K562 (cell line): ENCODE results near the gene ALOX12. TPM values are rescaled to one million over a fixed set of nuclear protein-coding genes. Genes with fewer than 3 reads are reported as not detected.

Experiments
- CBX3 ChIP-seq, 2 experiments: IDR thresholded peaks; 1 replicate in 1 of 2; 2 replicates in 1 of 2; pipeline ENCODE4 v1.6.1; 2012; ENCODE audit warnings: inconsistent platforms in 2 of 2, low read length in 2 of 2, borderline replicate concordance in 1 of 2, control low read depth in 1 of 2
- CREB3 ChIP-seq: fragments of 450-650 bp; conservative IDR thresholded peaks from 2 replicates; pipeline ENCODE4 v1.6.1; 2016; ENCODE audit warnings: missing genetic modification characterization, low read depth, mild to moderate bottlenecking, missing compliant biosample characterization, moderate library complexity
- ELK1 ChIP-seq: sonication (generic); formaldehyde crosslinking; IDR thresholded peaks from 2 replicates; pipeline ENCODE4 v1.8.1; 2022; ENCODE audit warnings: missing genetic modification reagents
- ETV1 ChIP-seq: fragments of 450-650 bp; conservative IDR thresholded peaks from 2 replicates; pipeline ENCODE4 v1.6.1; 2016; ENCODE audit warnings: missing genetic modification characterization, control low read depth, low read depth, missing compliant biosample characterization
- GMEB1 ChIP-seq: fragments of 250-450 bp; sonication (Bioruptor Pico); IDR thresholded peaks from 2 replicates; pipeline ENCODE4 v1.4.0; 2020; ENCODE audit warnings: mild to moderate bottlenecking
- HLTF ChIP-seq: fragments of 450-650 bp; IDR thresholded peaks from 2 replicates; pipeline ENCODE4 v1.6.1; 2016
- HMG20B ChIP-seq: fragments of 250-450 bp; sonication (Bioruptor Pico); IDR thresholded peaks from 2 replicates; pipeline ENCODE4 v1.5.0; 2021; ENCODE audit warnings: mild to moderate bottlenecking
- KLF16 ChIP-seq: IDR thresholded peaks from 2 replicates; pipeline ENCODE4 v1.6.1; 2016; ENCODE audit warnings: antibody characterized with exemption
- PBX2 ChIP-seq, 2 experiments: IDR thresholded peaks in 1 of 2; conservative IDR thresholded peaks in 1 of 2; 2 replicates each; pipeline ENCODE4 v1.6.1; 2016; ENCODE audit warnings: low read depth in 2 of 2, mild to moderate bottlenecking in 1 of 2, missing compliant biosample characterization in 1 of 2, missing genetic modification characterization in 1 of 2, moderate library complexity in 1 of 2
- PKNOX1 ChIP-seq: fragments of 450-650 bp; IDR thresholded peaks from 2 replicates; pipeline ENCODE4 v1.6.1; 2016
- POLR2AphosphoS5 ChIP-seq: IDR thresholded peaks from 2 replicates; pipeline ENCODE4 v1.6.1; 2011; ENCODE audit warnings: mild to moderate bottlenecking, low read depth, low read length, moderate library complexity; ENCODE audit not compliant: control insufficient read depth, insufficient read depth
- SNIP1 ChIP-seq: fragments of 450-650 bp; IDR thresholded peaks from 2 replicates; pipeline ENCODE4 v1.7.1; 2017; ENCODE audit warnings: low read depth, mild to moderate bottlenecking
- TSHZ1 ChIP-seq: fragments of 250-450 bp; sonication (Bioruptor Pico); IDR thresholded peaks from 2 replicates; pipeline ENCODE4 v1.4.0; 2020; ENCODE audit warnings: mild to moderate bottlenecking, moderate library complexity
- ZNF316 ChIP-seq: fragments of 450-650 bp; IDR thresholded peaks from 2 replicates; pipeline ENCODE4 v1.6.1; 2016
- ZNF384 ChIP-seq: IDR thresholded peaks from 2 replicates; pipeline ENCODE4 v1.6.1; 2012; ENCODE audit warnings: low read depth, low read length, improper control_type of control experiment
- ZNF41 ChIP-seq: fragments of 250-450 bp; sonication (Bioruptor Pico); conservative IDR thresholded peaks from 2 replicates; pipeline ENCODE4 v1.4.0; 2020; ENCODE audit warnings: mild to moderate bottlenecking
- polyA plus RNA-seq, 8 experiments: library from polyadenylated mRNA; depleted of rRNA in 4 of 8; stranded (reverse) in 5 of 8; unstranded in 3 of 8; fragments of >200 nt; fragmentation: Nextera tagmentation in 2 of 8; fragmentation: Illumina TruSeq in 1 of 8; extraction: Ambion mirVana in 2 of 8; extraction: Trizol in 1 of 8; gene quantifications; 2 replicates each; pipeline versions ENCODE4 v1.2.1 to v1.2.3, GENCODE V29; 2011 to 2014; ENCODE audit warnings: inconsistent platforms in 1 of 8, missing spikeins in 1 of 8
- total RNA-seq, 7 experiments: library from RNA; depleted of rRNA in 6 of 7; stranded (reverse); fragments of >200 nt in 6 of 7; fragmentation: Illumina TruSeq in 2 of 7; extraction: Trizol in 2 of 7; gene quantifications; 2 replicates each; pipeline versions ENCODE4 v1.2.1 to v1.2.3, GENCODE V29; 2011 to 2021; ENCODE audit warnings: low replicate concordance in 1 of 7

The ALOX12 gene
- total and polyA plus RNA-seq, 9 of the 15 experiments (the other 6 are each of a cell fraction or from before 2014, with no cell fraction given), result 0.09 to 1.1 (median 0.47) TPM; not detected in 1

- TF ChIP-seq ELK1 (CRISPR knock-in tag), result no peak
- TF ChIP-seq ZNF316, result peak; percentile 65
- 0 out of 2 replicates have a peak, but pooled peaks have one; percentile 14 for TF ChIP-seq ETV1 (tag)
- TF ChIP-seq PBX2 (CRISPR knock-in tag; IDR thresholded peaks at IDR 0.05; ENCODE audit: low read depth), result no peak
- TF ChIP-seq PBX2 (tag; conservative IDR thresholded peaks at IDR 0.05; ENCODE audit: low read depth), result no peak
- TF ChIP-seq PKNOX1, result peak; percentile 38; the same call in 1 of the 2 replicates
- TF ChIP-seq POLR2AphosphoS5, result peak; percentile 18; the same call in 1 of the 2 replicates
- no peak for TF ChIP-seq SNIP1
- no peak for TF ChIP-seq TSHZ1 (CRISPR knock-in tag)
- no peak for TF ChIP-seq HLTF
- no peak for TF ChIP-seq CREB3
- TF ChIP-seq ZNF384, result no peak
- TF ChIP-seq GMEB1 (CRISPR knock-in tag), result no peak
- no peak for TF ChIP-seq CBX3 (IDR thresholded peaks at IDR 0.05; ENCODE audit: borderline replicate concordance in 1 of 2, low read length in 2 of 2)
- no peak for TF ChIP-seq ZNF41 (CRISPR knock-in tag)
- TF ChIP-seq KLF16, result no peak
- TF ChIP-seq HMG20B (CRISPR knock-in tag), result no peak
Measured at GRCh38 chr17:6998855-6999508, 3.1 kb downstream of the ALOX12 start (continued).
